RKO (cell line): ENCODE results near the gene SLC2A10.
A peak's percentile ranks its signal among the peaks of the same experiment; 100 is the strongest.

Experiments
- DNase-seq: peaks from one replicate; pipeline ENCODE4 v3.0.0-alpha.2; 2016; ENCODE audit warnings: low spot score

Gene SLC2A10

DNA sequence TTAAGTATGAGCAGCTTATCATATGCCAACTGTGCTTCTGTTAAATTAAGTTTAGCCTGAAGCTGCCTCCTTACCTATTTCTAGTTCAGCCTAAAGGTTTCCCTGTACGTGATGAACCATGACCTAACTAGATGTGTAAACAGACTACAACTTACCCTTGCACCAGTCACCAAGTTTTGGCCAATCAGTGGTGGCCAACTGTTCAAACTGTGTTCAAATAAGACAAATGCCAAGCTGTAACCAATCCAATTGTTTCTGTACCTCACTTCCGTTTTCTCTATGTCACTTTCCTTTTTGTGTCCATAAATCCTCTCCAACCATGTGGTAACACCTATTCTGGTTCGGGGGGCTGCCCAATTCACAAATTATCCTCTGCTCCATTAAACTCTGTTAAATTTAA, 6.0 kb upstream of the SLC2A10 start:
- DNase-seq = no peak

GRCh38 chr20:46704714-46705377, 4.6 kb upstream of the SLC2A10 start:
- DNase-seq = no peak

DNA sequence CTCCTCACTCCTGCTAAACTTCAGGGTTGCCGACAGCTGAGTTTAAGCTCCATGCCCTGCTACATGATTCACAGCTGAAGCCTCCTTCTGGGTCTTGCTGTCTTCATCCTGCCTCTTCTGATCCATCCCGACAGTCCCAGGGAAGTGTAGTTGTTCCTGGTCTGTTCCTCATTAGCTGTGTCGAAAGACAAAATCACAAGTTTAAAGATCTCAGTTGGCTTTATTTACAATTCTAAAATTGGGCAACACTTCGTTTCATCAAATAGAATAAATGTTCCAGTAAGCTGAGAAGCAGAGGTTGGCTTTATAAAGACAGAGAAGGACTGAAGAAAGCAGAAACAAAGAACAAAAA, 4.1 kb upstream of the SLC2A10 start:
- DNase-seq = no peak

DNA sequence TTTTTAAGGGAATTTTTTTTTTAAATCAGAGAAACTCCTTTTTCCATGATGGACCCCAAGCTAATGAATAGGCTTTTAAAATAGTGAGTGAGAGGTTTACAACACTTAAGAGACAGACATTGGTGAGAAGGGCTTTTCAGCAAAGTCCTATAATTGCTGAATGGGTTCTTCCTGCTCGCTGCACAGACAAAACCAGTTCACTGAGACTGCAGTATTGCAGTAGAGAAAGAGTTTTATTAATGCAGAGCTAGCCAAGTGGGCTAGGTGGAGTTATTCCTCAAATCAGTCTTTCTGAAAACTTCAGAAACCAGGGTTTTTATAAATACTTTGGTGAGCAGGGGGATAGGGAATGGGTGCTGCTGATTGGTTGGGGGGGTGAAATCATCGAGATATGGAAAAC, 3.2 kb upstream of the SLC2A10 start:
- DNase-seq = no peak

GRCh38 chr20:46708172-46708860, 1.1 kb upstream of the SLC2A10 start:
- no peak for DNase-seq

- no peak for DNase-seq
Observed at GRCh38 chr20:46709055-46709458, 392 bp upstream of the SLC2A10 start.

DNA sequence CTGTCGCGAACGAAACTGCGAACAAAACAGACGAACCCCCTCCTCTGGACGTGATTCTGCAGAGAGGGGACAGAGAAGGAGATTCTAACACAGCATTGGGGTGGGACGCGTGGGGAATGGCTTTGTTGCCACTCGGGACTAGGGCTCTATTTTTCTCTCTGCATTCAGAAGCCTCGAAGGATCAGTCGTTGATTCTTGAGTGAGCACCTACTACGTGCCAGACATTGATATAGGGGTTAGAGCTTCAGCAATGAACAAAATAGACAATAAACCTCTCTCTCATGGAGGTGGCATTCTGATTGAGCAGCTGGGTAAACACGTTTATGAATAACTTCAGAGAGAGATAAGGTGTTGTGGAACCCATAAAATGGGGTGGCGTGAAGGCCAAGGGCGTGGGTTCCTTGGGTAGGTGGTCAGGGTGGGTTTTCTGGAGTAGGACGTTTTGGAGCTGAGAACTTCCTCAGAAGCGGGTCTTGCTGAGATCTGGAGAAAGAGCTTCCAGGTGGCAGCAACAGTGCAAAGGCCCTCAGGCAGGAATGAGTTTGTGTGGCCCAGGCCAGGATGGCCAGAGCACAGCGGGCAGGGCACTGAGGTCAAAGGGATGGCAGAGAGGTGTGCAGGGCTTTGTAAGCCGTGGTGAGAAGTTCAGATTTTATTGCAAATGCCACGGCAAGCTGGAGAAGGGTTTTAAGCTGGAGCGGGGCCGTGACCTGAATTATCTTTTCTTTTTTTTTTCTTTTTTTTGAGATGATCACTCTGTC, 884 bp downstream of the SLC2A10 start:
- DNase-seq = no peak

DNA sequence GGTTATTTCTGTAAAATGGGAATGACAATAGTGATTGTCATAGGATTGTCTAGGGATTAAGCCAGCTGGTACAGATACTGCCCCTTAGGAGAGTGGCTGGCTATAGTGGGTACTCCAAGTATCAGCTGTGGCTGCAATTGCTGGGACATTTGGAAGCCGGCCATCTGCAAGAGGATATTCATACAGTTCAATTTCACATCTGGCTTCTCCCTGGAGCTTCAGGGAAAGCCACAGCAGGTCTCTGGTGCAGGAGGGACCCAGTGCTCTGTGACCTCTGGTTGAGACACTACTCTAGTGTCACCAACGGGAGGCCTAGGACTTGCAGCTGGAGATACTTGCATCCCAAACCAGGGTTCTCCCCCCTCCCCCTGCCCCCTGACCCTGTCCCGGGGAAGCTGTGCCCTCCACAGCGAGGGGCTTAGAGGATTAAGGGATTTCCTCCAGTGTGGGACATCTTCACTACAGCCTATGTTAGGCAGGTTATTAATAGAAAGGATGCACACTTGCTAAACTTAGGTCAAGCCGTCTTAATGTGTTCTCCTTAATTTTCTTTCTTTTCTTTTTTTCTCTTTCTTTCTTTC, 2.7 kb downstream of the SLC2A10 start:
- no peak for DNase-seq

- no peak for DNase-seq
Observed at GRCh38 chr20:46713957-46714834, 4.7 kb downstream of the SLC2A10 start.

DNA sequence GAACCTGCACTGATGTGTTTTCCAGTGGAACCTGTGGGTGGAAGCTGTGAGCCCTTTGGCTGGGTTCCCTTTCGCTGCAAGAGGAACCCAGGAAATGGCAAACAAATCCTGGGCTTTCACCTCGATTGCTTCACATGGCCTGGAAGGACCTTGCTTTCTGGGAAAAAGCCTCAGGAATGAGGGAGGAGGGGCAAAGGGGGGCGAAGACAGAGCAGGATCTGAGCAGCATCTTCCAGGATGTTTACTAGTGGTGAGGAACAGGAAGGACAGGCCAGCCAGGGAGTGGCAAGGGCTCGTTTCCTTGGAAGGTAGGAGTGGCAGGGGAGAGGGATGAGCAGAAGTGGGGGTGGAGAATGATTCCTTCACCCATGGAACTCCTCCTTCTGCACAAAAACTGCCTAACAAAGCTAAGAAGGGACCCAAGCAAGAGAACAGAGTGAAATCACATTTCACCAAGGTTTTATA, 5.9 kb downstream of the SLC2A10 start:
- peak; percentile 39 for DNase-seq

- no peak for DNase-seq
Observed at GRCh38 chr20:46717818-46718541, 8.5 kb downstream of the SLC2A10 start.

- DNase-seq = no peak
Observed at GRCh38 chr20:46720019-46720418, 10.6 kb downstream of the SLC2A10 start.

DNA sequence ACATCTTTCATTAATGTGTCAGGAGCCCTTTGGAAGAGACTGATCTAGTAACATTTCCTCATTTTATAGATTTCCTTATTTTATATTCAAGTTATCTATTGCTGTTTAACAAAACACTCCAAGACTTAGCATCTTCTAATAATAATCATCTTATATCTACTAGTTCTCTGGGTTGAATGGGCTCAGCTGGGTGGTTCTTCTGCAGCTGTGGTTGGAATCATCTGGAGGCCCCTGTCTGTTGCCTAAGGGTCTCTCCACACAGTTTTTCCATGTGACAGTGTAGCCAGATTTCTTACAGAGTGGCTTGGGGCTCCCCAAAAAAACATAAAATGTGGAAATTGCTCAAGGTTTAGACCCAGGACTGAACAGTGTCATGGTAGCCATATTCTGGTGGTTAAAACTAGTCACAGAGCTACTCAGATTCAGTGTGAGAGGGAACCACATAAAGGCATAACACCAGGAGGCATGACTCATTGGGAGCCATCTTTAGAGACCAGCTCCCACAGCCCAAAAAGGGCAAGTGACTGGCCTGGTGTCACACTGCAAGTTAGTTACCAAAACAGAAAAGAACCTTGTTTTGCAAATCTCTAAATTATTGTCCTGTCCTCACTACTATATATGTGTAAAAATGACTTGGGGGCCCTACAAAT, 11.5 kb downstream of the SLC2A10 start:
- peak; percentile 52 for DNase-seq

DNA sequence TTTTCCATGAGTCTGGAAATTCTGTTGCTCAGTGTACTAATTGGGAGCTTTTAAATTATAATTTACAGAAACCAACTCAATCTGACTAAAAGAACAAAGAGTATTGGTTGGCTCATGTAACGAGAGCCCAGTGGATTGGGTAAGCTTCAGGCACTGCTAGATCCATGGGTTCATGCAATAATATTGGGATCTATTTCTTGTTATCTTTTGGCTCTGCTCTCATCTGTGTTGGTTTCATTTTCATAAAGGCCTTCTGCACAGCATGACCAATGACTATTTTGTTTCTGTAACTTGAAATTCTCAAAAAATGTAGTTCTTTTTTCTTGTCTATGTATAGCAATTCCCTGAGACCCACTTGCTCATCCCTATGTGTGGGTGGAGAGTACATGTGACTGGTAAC, 12.0 kb downstream of the SLC2A10 start:
- DNase-seq = no peak

DNA sequence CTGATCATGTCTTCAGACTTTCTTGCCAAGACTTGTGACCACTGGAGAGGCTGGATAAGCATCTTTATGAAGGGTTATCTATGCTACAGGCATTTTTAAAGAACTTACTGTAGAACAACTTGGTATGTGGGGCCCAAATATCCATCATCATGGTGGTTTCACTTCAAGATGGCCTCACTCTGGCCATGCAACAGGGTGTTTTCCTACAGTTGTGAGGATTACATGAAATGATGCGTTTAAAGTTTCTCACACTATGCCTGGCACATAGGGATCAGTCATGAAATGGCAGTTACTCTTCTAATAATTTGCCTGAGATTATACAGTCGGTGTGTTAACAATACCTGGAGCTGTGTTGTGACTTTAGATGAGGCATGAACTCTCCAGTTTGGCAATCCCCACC, 13.0 kb downstream of the SLC2A10 start:
- no peak for DNase-seq

DNA sequence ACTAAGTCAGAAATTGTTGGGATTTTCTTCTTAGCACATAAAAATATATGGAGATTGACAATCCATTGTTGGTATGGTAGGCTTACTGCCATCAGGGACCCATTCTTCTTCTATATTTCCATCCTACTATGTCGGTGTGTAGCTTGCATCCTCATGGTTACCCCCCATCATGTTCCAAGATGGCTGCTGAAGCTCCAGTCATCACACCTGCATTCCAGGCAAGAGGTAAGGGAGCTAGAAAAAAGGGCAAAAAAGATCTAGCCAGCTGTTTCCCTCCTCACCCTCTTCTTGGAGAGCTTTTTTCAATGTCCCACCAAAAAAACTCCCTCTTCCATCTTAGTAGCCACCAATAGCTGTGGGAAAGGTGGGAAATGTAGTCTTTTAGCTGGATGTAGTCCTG, 13.6 kb downstream of the SLC2A10 start:
- no peak for DNase-seq

DNA sequence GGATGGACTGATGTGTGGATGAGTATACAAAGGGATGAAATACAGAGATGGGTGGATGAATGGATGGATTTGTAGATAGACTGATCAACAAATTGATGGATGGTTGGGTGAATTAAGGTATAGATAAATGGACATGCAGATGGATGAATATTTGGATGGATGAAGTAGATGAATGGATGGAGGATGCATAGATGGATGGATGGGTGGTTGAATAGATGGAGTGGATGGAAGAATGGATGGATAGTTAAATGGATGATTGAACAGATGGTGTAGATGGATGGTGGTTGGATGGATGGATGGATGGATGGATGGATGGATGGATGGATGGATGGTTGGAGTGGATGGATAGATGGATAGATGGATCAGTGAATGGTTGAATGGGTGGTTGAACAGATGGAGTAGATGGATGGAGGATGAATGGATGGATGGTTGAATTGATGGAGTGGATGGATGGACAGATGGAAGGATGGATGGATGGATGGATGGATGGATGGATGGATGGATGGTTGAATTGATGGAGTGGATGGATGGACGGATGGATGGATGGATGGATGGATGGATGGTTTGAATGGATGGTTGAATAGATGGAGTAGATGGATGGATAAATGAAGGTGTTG, 15.0 kb downstream of the SLC2A10 start:
- no peak for DNase-seq

DNA sequence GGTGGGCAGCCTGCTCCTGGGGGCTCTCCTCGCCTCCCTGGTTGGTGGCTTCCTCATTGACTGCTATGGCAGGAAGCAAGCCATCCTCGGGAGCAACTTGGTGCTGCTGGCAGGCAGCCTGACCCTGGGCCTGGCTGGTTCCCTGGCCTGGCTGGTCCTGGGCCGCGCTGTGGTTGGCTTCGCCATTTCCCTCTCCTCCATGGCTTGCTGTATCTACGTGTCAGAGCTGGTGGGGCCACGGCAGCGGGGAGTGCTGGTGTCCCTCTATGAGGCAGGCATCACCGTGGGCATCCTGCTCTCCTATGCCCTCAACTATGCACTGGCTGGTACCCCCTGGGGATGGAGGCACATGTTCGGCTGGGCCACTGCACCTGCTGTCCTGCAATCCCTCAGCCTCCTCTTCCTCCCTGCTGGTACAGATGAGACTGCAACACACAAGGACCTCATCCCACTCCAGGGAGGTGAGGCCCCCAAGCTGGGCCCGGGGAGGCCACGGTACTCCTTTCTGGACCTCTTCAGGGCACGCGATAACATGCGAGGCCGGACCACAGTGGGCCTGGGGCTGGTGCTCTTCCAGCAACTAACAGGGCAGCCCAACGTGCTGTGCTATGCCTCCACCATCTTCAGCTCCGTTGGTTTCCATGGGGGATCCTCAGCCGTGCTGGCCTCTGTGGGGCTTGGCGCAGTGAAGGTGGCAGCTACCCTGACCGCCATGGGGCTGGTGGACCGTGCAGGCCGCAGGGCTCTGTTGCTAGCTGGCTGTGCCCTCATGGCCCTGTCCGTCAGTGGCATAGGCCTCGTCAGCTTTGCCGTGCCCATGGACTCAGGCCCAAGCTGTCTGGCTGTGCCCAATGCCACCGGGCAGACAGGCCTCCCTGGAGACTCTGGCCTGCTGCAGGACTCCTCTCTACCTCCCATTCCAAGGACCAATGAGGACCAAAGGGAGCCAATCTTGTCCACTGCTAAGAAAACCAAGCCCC, 16.0 kb downstream of the SLC2A10 start:
- DNase-seq = no peak

DNA sequence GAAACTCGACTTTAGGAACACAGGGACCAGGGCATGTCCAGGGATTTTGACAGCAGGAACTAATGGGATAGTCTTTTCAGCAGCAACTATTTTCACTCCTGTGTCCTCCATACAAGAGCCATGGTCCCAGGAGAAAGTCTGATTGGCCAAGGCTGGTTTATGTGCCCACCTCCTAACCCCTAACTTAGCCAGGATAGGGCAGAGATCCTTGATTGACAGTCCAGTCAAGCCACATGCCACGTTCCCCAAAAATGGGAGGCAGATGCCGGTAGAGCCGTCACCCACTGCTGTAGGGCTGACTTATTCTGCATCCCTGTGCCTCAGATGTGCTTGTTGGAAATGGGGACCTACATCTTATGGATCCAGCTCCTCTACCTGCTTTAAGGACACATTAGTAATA, 22.3 kb downstream of the SLC2A10 start:
- no peak for DNase-seq
